ENCODE data around the gene HCFC1.

- TF ChIP-seq CTCF (IDR thresholded peaks at IDR 0.05) (no peak), EP300 (IDR thresholded peaks at IDR 0.05; ENCODE audit: borderline replicate concordance in 1 of 2, low read depth in 1 of 2, low read length in 1 of 2) (no peak), NFIC (IDR thresholded peaks at IDR 0.05; ENCODE audit: borderline replicate concordance) (no peak), GABPA (IDR thresholded peaks at IDR 0.05; ENCODE audit: low read depth) (no peak), JUND (IDR thresholded peaks at IDR 0.05) (no peak), FOXJ3 (CRISPR knock-in tag; IDR thresholded peaks at IDR 0.05) (no peak), REST (IDR thresholded peaks at IDR 0.05; ENCODE audit: low read depth, low read length) (no peak), MAX (IDR thresholded peaks at IDR 0.05; ENCODE audit: low read depth) (no peak), CHD2 (IDR thresholded peaks at IDR 0.05; ENCODE audit: low read length, partially characterized antibody) (no peak), POLR2AphosphoS5 (IDR thresholded peaks at IDR 0.05; ENCODE audit: low read depth, low read length) (no peak), SMC3 (IDR thresholded peaks at IDR 0.05; ENCODE audit: low read depth, low read length) (no peak)
Measured at GRCh38 chrX:153981231-153981630, 9.6 kb upstream of the HCFC1 start.
